ENCODE data around the gene TAGLN2. TPM values are rescaled to one million over a fixed set of nuclear protein-coding genes. Genes with fewer than 3 reads are reported as not detected.

TAGLN2 gene
- polyA plus RNA-seq, 2 of the 4 experiments (the other 2 are of a cell fraction), result 536 to 811 TPM

DNA sequence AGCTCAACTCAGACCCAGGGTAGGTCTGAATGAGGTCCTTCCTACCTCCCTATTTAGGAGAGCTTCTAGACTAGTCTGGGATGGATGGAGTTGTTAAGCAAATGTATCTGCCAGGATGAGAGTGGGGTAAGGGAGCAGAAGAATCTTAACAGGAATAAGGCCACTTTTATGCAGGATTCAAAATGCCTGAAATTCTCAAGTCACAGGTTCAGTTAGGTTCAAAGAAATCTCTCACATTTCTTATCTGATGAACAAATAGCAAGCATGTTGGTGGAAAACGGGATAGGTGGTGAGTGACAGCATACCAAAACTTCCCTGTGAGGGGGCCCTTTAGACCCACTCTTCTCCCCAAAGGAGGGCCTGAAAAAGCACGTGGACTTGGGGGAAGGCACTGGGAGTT lies 25.7 kb upstream of the TAGLN2 start:
- TF ChIP-seq, protein P1, sequence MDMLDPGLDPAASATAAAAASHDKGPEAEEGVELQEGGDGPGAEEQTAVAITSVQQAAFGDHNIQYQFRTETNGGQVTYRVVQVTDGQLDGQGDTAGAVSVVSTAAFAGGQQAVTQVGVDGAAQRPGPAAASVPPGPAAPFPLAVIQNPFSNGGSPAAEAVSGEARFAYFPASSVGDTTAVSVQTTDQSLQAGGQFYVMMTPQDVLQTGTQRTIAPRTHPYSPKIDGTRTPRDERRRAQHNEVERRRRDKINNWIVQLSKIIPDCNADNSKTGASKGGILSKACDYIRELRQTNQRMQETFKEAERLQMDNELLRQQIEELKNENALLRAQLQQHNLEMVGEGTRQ (IDR thresholded peaks at IDR 0.05), result no peak
- TF ChIP-seq, protein P2, sequence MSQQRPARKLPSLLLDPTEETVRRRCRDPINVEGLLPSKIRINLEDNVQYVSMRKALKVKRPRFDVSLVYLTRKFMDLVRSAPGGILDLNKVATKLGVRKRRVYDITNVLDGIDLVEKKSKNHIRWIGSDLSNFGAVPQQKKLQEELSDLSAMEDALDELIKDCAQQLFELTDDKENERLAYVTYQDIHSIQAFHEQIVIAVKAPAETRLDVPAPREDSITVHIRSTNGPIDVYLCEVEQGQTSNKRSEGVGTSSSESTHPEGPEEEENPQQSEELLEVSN (IDR thresholded peaks at IDR 0.05; ENCODE audit: borderline replicate concordance, low read depth), result no peak
- TF ChIP-seq POLR2A (IDR thresholded peaks at IDR 0.05; ENCODE audit: low read length) (no peak), CHD2 (IDR thresholded peaks at IDR 0.05; ENCODE audit: low read length, partially characterized antibody) (no peak), EP300 (IDR thresholded peaks at IDR 0.05) (no peak), FOSL2 (IDR thresholded peaks at IDR 0.05) (no peak), FOSL2 (CRISPR knock-in tag; IDR thresholded peaks at IDR 0.05) (no peak), MYC (IDR thresholded peaks at IDR 0.05; ENCODE audit: borderline replicate concordance, low read length) (no peak), CEBPB (IDR thresholded peaks at IDR 0.05) (no peak), MAFK (IDR thresholded peaks at IDR 0.05; ENCODE audit: partially characterized antibody) (no peak), RFX5 (IDR thresholded peaks at IDR 0.05) (no peak), KDM1A (IDR thresholded peaks at IDR 0.05; ENCODE audit: low read depth) (no peak)
- TF ChIP-seq, protein P3, sequence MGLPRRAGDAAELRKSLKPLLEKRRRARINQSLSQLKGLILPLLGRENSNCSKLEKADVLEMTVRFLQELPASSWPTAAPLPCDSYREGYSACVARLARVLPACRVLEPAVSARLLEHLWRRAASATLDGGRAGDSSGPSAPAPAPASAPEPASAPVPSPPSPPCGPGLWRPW (IDR thresholded peaks at IDR 0.05), result no peak
- 8% methylated on average over 2 of the region's 2 CpGs for WGBS (ENCODE audit: missing lambda C conversion rate)
- ATAC-seq (no peak), FAIRE-seq (no peak), DNase-seq (ENCODE audit: low read depth in 1 of 2, low spot score in 1 of 2) (no peak)
- no peak overlapping the region for H3K27ac ChIP-seq
- CTCF ChIA-PET, result interaction anchor here (1.1 to 12.9 kb wide), 2 partner anchors 36 to 54 kb away, joined by 4 to 124 read pairs; no protein-coding TSS in a partner anchor
- POLR2A ChIA-PET, result no interaction called here
- peaks cover 5% of the 10 kb centered on the region; the same call in 1 of the 3 replicates for H3K4me1 ChIP-seq
- H3K4me3 ChIP-seq, result no peak overlapping the region
- H3K9me3 ChIP-seq, result no peaks in the 10 kb centered on the region
- H3K4me2 ChIP-seq, result no peak overlapping the region

DNA sequence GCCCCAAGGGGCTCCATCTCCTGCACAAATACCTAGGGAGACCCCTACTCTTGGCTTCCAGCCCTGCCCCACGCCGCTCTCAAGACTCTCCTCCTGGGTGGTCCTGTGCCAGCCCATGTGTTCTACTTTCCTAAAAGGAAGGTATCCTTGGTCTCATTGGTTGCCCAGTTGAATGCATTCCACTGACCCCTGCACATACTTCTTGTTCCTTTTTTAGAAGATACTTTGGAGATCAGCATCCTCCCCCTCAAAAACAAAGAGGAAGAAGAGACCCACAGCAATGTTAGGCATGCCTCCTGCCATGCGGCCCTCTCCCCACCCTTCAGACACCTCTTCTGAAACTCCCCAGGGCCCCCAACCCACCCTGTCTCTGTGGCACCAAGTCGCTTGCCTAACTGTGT lies 24.7 kb upstream of the TAGLN2 start:
- Histone ChIP-seq H3K9me3 (no peaks in the 10 kb centered on the region), H3K4me2 (no peak overlapping the region), H3K27ac (no peak overlapping the region), H3K4me3 (no peak overlapping the region), H3K4me1 (peaks cover 9% of the 10 kb centered on the region; the same call in 2 of the 3 replicates)
- ChIA-PET CTCF (interaction anchor here (0.6 to 12.9 kb wide), 4 partner anchors 10 to 55 kb away, joined by 3 to 124 read pairs (median 4); no protein-coding TSS in a partner anchor), POLR2A (no interaction called here)
- 64% methylated on average over 4 of the region's 4 CpGs for WGBS (ENCODE audit: missing lambda C conversion rate)
- ATAC-seq (no peak), FAIRE-seq (no peak), DNase-seq (ENCODE audit: low read depth in 1 of 2, low spot score in 1 of 2) (no peak)
- TF ChIP-seq, protein P4, sequence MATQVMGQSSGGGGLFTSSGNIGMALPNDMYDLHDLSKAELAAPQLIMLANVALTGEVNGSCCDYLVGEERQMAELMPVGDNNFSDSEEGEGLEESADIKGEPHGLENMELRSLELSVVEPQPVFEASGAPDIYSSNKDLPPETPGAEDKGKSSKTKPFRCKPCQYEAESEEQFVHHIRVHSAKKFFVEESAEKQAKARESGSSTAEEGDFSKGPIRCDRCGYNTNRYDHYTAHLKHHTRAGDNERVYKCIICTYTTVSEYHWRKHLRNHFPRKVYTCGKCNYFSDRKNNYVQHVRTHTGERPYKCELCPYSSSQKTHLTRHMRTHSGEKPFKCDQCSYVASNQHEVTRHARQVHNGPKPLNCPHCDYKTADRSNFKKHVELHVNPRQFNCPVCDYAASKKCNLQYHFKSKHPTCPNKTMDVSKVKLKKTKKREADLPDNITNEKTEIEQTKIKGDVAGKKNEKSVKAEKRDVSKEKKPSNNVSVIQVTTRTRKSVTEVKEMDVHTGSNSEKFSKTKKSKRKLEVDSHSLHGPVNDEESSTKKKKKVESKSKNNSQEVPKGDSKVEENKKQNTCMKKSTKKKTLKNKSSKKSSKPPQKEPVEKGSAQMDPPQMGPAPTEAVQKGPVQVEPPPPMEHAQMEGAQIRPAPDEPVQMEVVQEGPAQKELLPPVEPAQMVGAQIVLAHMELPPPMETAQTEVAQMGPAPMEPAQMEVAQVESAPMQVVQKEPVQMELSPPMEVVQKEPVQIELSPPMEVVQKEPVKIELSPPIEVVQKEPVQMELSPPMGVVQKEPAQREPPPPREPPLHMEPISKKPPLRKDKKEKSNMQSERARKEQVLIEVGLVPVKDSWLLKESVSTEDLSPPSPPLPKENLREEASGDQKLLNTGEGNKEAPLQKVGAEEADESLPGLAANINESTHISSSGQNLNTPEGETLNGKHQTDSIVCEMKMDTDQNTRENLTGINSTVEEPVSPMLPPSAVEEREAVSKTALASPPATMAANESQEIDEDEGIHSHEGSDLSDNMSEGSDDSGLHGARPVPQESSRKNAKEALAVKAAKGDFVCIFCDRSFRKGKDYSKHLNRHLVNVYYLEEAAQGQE (IDR thresholded peaks at IDR 0.05), result no peak
- TF ChIP-seq KDM1A (IDR thresholded peaks at IDR 0.05; ENCODE audit: low read depth), result no peak
- TF ChIP-seq EHMT2 (IDR thresholded peaks at IDR 0.05; ENCODE audit: low read depth), result no peak
- no peak for TF ChIP-seq SREBF2 (IDR thresholded peaks at IDR 0.05)
- TF ChIP-seq SMC3 (IDR thresholded peaks at IDR 0.05), result no peak
- no peak for TF ChIP-seq ZC3H11A (IDR thresholded peaks at IDR 0.05)
- TF ChIP-seq MAZ (IDR thresholded peaks at IDR 0.05; ENCODE audit: borderline replicate concordance, low read depth, low read length), result no peak
- no peak for TF ChIP-seq CHD2 (IDR thresholded peaks at IDR 0.05; ENCODE audit: low read length, partially characterized antibody)
- no peak for TF ChIP-seq FOSL2 (IDR thresholded peaks at IDR 0.05)
- no peak for TF ChIP-seq FOSL2 (CRISPR knock-in tag; IDR thresholded peaks at IDR 0.05)
- TF ChIP-seq, protein P5, sequence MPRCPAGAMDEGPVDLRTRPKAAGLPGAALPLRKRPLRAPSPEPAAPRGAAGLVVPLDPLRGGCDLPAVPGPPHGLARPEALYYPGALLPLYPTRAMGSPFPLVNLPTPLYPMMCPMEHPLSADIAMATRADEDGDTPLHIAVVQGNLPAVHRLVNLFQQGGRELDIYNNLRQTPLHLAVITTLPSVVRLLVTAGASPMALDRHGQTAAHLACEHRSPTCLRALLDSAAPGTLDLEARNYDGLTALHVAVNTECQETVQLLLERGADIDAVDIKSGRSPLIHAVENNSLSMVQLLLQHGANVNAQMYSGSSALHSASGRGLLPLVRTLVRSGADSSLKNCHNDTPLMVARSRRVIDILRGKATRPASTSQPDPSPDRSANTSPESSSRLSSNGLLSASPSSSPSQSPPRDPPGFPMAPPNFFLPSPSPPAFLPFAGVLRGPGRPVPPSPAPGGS (IDR thresholded peaks at IDR 0.05), result no peak
- TF ChIP-seq GATA3 (IDR thresholded peaks at IDR 0.05; ENCODE audit: borderline replicate concordance), result no peak
- TF ChIP-seq ZFP36 (IDR thresholded peaks at IDR 0.05; ENCODE audit: borderline replicate concordance, partially characterized antibody), result no peak
- TF ChIP-seq POLR2AphosphoS2 (conservative IDR thresholded peaks at IDR 0.05; ENCODE audit: low read length), result no peak
- TF ChIP-seq JUNB (IDR thresholded peaks at IDR 0.05), result no peak
- TF ChIP-seq, protein P6, sequence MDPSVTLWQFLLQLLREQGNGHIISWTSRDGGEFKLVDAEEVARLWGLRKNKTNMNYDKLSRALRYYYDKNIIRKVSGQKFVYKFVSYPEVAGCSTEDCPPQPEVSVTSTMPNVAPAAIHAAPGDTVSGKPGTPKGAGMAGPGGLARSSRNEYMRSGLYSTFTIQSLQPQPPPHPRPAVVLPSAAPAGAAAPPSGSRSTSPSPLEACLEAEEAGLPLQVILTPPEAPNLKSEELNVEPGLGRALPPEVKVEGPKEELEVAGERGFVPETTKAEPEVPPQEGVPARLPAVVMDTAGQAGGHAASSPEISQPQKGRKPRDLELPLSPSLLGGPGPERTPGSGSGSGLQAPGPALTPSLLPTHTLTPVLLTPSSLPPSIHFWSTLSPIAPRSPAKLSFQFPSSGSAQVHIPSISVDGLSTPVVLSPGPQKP (IDR thresholded peaks at IDR 0.05; ENCODE audit: low read depth, low read length), result no peak

Measured in A549 (cell line).